ENCODE results near the gene PREX1. TPM values are rescaled to one million over a fixed set of nuclear protein-coding genes. Genes with fewer than 3 reads are reported as not detected.

The PREX1 gene
- total RNA-seq, 4 donors from 2014 or later = 9.9 to 150 (median 18.4) TPM

- no peak overlapping the region for H3K27ac ChIP-seq
- no peaks in the 10 kb centered on the region for H3K9me3 ChIP-seq
- TF ChIP-seq POLR2A (IDR thresholded peaks at IDR 0.05) (no peak), CTCF (IDR thresholded peaks at IDR 0.05) (no peak)
- no peak for DNase-seq
- H3K4me1 ChIP-seq = no peaks in the 10 kb centered on the region
- no peaks in the 10 kb centered on the region for H3K27me3 ChIP-seq
- H3K36me3 ChIP-seq = peaks cover 0 to 43% (median 0%) of the 10 kb centered on the region in 3 donors
- no peak overlapping the region for H3K4me3 ChIP-seq
Observed at GRCh38 chr20:48635361-48635760, 192.4 kb downstream of the PREX1 start.

- H3K9me3 ChIP-seq = no peaks in the 10 kb centered on the region
- H3K4me1 ChIP-seq = no peaks in the 10 kb centered on the region
- H3K36me3 ChIP-seq = peaks cover 0 to 47% (median 0%) of the 10 kb centered on the region in 3 donors
- H3K27ac ChIP-seq = no peak overlapping the region
- no peaks in the 10 kb centered on the region for H3K27me3 ChIP-seq
- TF ChIP-seq CTCF (IDR thresholded peaks at IDR 0.05) (no peak), POLR2A (IDR thresholded peaks at IDR 0.05) (no peak)
- no peak overlapping the region for H3K4me3 ChIP-seq
- no peak for DNase-seq
Observed at GRCh38 chr20:48634641-48635040, 193.2 kb downstream of the PREX1 start.

GRCh38 chr20:48633620-48634257 lies 194.1 kb downstream of the PREX1 start:
- Histone ChIP-seq H3K4me3 (no peak overlapping the region), H3K27me3 (no peaks in the 10 kb centered on the region), H3K36me3 (peaks cover 0 to 40% (median 0%) of the 10 kb centered on the region in 3 donors), H3K4me1 (no peaks in the 10 kb centered on the region), H3K9me3 (no peaks in the 10 kb centered on the region), H3K27ac (no peak overlapping the region)
- TF ChIP-seq POLR2A (IDR thresholded peaks at IDR 0.05) (no peak), CTCF (IDR thresholded peaks at IDR 0.05) (no peak)
- peak in 1 of 3 donors; percentile 24 for DNase-seq

GRCh38 chr20:48632825-48633619 lies 194.8 kb downstream of the PREX1 start:
- no peak for DNase-seq

More at GRCh38 chr20:48632825-48633619, 194.8 kb downstream of the PREX1 start:
- no peak overlapping the region for H3K4me3 ChIP-seq
- no peak for TF ChIP-seq POLR2A (IDR thresholded peaks at IDR 0.05)
- TF ChIP-seq CTCF (IDR thresholded peaks at IDR 0.05) = no peak
- H3K27ac ChIP-seq = no peak overlapping the region
- H3K4me1 ChIP-seq = no peaks in the 10 kb centered on the region
- H3K27me3 ChIP-seq = no peaks in the 10 kb centered on the region
- no peaks in the 10 kb centered on the region for H3K9me3 ChIP-seq
- H3K36me3 ChIP-seq = peaks cover 0 to 34% (median 0%) of the 10 kb centered on the region in 3 donors
